Tongue (tissue), 2 donors: Measurements from ENCODE around the gene C15orf62. TPM values are rescaled to one million over a fixed set of nuclear protein-coding genes. Genes with fewer than 3 reads are reported as not detected.

Experiments used
- DNase-seq: peaks from one replicate; pipeline ENCODE4 v3.0.0-alpha.2; 2015
- total RNA-seq: library from RNA; depleted of rRNA; stranded (reverse); fragments of >200 nt; gene quantifications from one replicate; pipeline ENCODE4 v1.2.3, GENCODE V29; 2014

The C15orf62 gene
- total RNA-seq, 1 donor from 2014 or later = 0.51 TPM

DNA sequence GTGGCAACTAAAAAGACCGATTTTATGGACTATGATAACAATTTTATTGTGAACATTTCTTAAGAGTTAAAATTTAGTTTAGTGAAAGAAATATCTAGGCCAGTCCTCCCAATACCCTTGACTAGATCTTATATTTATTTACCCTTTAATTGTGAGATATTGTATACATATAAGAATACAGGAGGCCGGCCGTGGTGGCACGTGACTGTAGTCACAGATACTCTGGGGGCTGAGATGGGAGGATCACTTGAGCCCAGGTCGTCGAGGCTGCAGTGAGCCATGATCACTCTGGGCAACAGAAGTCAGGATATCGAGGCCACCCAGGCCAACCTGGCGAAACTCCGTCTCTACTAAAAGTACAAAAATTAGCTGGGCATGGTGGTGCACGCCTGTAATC lies 14.0 kb upstream of the C15orf62 start:
- no peak for DNase-seq

DNA sequence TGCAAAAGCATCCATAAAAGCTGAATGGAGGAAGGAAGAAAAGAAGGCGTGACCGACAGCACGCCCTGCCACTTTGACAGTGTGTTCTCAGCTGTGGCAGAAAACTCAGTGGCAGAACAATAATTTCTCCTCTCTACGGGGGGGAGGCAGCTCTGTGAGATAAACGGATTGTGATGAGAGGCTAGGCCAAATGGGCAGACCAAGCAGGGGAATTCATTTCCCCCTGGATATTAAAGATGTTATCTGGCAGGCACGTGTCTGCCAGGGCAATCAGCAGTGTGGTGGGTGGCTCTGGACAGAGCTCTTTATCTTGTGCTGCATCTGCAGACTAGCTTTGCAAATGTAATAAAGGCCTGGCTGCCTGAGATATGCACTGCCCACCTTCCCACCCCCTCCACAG lies 12.8 kb upstream of the C15orf62 start:
- DNase-seq = peak; percentile 10

DNA sequence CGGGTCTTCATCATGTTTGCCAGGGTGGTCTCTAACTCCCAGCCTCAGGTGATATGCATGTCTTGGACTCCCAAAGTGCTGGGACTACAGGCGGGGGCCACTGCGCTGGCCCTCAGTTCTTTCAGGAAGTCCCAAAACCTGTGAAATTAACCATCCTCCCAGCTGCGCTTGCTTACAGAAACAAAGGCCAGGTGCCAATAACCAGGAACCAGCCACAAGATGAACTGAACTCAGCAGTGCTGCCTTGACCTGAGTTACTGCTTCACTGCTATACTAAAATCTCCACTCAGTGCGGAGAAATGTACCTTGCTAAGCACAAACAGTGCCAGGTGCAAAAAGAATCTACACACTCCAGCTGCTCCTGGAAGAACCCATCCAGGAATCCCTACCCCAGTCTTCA lies 9.8 kb upstream of the C15orf62 start:
- DNase-seq = no peak

DNA sequence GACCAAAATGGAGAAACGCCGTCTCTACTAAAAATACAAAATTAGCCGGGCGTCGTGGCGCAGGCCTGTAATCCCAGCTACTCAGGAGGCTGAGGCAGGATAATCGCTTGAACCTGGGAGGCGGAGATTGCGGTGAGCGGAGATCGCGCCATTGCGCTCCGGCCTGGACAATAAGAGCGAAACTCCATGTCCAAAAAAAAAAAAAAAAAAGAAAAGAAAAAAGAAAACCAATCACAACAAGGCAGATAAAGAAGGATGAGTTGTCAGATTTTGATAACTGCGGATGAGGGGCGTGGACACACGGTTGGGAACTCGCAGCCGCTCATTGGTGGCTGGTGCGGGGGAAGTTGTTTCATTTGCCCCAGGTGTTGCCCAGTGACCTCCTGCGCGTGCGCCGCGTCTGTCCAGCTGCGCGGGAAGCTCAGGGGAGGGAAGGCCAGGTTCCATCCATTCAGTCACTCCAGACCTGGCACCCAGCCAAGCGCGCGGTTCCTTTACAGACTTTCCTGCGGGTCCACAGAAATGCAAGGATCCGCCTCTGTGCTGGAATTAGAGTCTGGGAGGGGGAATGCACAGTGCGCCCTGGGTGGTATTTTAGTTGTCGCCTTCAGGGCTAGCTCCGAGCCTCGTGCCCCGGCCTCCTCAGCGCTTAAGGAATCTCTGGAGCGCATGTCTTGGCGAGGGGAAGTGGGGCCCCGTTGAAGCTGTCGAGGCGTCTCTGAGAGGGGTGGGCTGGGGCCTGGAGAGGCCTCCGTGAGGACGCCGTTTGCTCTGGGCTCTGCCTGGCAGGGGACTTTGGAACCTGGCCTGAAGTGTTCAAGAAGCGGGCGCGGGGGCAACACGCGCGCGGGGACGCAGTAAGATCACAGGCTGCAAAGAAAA lies 6.6 kb upstream of the C15orf62 start:
- DNase-seq = peak; percentile 86

DNA sequence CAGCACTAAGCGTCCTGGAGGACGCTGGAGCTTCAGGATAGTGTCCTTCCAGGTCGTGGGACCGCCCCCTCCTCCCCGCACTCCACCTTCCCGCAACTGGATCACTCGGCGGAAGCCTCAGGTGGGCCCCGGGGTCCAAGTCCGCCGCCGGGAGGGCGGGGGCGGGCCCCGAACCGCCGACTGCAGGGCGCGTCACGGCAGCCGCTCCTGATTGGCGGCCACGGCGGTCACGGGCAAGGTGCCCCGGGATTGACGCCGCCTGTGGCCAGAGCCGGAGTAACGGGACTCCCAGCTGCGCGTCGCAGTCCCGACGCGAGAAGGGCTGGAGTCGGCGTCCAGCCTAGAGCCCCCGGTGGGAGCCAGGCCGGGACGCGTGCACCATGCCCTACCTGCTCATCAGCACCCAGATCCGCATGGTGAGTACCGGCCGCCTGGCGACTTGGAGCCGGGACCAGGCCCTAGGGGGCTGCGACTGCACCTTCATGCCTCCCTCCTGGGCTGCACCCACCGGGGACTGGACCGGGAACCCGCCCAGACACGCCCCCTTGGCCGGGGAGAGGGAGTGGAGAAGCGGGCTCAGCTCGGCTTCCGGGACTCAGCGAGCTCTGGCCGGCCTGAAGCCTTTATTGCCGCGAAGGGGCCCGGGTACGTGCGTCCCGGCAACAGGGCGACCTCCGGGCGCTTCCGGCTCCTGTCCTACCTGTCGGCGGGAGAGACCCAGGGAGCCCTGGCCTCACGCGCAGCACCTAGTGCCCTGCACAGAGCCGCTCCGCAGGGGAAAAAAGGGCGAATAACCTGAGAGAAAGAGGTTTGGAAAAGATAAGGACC lies 5.8 kb upstream of the C15orf62 start, which contains the start of gene GCHFR:
TSS of gene GCHFR (plus strand) at position 268 of the 828 bp plus-strand sequence. CDS start at position 381, 113 bp downstream.
- peak; percentile 80 for DNase-seq

DNA sequence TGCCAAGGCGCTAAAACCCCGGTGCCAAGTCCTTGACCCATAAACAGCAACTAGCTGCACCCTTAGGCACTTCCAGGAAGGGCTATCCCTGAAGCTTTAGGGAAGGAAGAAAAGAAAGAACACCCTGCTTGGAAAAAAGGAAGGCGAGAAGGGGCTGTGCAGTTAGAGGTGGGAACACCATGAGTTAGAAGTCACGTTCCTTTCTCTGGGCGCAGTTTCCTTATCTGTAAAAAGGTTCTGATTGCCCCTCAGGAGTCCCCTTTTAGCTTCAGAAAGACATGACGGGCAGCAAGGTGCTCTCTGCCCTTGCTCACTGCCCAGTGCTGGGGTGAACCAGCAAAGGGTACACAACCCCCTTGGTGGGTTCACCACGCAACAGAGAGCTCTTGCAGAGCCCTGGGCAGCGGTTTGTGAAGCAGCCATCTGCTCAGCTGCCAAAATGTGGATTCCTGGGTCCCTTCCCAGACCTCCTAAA lies 5.1 kb upstream of the C15orf62 start:
- DNase-seq = peak; percentile 21

DNA sequence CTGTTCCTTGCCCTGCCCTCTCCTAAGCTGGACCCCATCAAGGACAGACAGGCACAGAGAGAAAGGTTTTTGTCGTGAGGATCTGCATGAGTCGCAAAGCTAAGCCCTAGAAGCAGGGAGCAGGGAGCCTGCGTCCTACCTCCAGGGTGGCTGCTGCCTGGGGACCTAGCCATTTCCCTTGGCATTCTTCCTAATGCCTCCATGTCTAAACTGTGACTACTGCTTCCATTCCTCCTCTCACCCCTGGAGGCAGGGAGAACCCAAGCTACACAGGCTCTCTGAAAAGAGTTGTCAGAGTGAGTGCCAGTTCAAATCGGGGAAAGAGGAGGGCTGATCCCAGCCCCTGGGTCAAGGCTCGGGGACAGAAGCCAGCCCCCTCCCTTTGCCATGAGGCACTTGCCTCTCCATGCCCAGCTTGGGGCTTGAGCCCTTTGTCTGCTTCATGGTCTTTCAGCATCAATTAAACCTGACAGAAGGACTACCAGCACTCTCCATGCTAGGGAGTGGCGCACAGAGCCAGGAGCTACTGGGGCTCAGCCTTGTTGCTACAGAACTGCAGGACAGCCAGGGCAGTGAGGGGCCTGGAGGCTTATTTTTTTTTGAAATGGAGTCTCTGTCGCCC lies 3.5 kb upstream of the C15orf62 start:
- DNase-seq = no peak

DNA sequence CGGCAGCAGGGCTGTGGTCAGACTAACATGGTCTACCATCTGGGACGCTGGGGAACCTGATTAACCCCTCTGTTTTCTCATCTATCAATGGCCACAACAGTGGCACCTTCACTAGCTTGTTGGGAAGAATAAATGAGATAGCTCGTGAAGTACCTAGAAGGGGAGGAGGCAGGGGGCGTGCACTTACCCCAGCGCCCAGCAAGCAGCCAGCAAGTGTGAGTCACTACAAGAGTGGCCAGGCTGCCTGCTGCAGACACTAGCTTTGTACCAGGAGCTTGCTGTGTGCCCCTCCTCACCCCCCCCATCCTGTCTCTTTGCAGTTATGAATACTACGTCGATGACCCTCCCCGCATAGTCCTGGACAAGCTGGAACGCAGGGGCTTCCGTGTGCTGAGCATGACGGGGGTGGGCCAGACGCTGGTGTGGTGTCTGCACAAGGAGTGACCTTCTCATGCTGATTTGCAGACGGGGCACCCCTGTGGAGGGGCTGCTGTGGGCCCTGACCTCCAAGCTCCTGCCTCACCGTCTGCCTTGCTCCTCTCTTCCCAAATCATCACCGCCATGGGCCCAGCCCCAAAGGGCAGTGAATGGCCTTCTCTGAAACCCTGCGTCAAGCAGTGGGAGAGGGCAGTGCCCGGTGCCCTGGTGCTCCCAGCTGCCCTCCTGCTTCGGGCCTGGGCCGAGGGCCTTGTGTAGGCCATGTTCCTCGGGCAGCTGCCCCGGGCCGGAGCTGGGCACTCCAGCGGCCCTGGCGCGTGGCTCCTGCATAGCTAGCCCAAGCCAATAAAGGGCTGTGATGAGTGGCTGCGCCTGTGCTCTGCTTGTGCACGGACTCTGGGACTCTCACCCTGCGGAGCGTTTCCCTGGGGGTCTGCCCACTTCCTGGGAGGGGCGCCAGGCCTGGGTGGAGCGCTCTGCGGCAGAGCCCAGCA lies 2.6 kb upstream of the C15orf62 start:
- no peak for DNase-seq

DNA sequence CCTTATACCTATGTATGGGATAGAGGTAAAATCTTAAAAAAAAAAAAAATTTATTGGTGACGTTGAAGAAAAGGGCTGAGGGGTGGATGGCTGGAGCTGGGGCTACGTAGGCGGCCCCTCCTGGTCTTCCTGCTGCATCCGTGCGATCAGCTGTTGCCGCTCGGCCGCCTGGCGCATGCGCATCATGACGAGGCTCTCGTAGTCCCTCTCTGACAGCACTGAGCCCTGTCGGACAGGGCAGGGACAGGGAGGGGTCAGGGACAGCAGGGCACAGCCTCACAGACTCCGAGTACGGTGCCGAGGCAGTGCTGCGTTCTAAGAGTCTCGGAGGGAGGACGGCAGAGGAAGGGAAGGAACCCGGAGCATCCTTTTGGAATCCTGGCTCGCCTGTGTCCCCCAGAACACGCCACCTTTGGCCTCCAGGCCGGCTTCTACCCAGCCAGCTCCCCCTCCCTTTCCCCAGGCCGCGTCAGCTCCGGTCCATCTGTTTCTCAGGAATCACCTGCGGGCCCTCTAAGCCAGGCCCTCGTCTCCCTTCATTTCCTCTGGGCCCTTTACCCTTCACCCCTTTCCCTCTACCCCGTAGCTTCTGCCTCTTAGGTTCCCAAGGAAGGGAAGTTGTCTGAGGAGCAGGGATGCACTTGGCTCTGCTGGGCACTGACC lies 1.8 kb upstream of the C15orf62 start:
- DNase-seq = no peak

DNA sequence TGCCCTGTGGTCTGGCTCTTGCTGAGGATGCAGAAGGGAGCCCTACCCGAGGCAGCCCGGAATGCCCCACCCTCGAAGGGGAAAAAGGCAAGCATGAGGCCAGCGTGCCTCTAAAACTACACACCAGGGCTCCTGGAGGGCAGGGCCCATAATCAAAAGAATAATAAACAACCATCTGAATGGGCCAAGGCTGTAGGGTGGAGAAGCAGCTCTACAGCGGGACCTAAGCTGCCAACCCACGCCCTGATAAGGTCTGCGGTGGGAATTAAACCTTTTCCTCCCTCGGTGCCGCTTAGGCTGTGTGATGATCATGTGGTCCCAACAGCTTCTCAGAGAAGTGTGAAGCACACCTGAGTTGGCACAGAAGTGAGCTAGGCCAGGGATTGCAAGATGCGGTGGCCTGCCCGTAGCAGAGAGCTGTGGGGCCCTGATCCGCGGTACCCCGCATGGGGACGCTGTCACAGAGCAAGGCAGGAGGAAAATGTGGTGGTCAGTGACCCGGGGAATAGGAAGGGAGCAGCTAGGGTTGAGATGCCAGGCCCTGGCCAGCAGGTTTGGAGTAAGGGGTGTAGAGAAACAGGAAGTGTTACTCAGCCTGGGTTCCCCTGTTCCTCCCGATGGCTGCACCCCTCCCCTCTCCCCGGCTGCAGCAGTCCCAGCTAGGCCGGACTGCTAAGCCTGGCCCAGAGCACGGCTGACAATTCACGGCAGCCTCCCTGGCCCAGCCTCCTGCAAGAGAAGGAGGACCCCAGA lies 1.1 kb upstream of the C15orf62 start:
- no peak for DNase-seq

DNA sequence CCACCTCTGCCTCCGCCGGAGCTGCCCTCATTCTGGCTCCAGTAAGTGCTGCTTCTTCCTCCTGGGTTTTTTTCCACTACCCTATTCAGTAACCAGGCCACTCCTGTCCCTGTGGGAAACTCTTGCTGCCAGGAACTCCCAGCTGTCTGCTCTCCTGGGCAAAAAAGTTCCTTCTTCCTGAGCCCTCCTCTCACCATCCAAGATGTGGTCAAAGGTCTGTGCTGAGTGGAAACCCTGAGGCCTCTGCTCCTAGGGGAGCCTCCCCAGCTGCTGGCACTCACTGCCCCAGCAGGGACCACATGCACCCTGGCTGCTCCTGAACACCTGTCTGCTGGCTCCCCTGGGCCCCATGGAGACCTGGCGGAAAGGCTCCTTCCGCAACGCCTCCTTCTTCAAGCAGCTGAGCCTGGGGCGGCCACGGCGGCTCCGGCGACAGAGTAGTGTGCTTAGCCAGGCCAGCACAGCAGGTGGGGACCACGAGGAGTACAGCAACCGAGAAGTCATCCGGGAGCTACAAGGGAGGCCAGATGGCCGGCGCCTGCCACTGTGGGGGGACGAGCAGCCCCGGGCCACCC lies 454 bp downstream of the C15orf62 start:
- DNase-seq = peak; percentile 53

DNA sequence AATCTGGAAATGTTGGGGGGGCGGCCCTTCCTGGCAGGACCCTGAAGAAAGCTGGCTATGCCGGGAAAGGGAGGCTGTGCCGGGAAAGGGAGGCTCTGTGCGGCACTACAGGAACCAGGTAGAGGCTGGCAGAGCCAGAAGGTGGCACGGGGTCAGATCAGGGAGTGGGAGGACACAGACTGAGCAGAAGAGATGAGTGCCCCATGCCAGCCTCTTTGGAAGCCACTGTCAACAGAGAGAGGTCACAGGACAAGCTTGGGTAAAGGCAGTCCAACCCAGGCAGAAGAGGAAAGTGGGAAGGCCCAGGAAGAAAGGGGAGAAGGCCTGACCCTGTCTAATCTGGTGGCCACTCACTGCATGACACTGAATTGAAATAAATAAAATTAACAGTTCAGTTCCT lies 1.5 kb downstream of the C15orf62 start:
- DNase-seq = no peak

DNA sequence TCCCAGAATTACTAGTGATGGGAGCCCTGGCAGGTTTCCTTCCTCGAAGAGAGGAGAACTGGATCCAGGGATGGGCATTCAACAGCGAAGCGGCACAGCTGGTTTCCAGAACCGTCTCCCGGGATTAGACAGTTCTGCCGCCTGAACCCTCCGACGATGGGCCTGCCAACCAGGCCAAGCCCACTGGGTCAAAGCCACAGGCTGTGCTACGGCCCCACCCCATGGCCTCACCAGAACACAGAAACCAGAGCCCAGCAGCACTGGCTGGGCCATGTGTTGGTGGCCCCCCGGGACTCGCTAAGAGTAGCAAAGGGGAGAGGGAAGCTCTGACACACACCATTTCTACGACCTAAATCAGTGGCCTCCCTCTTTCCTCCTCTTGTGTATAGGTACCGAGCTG lies 2.2 kb downstream of the C15orf62 start:
- no peak for DNase-seq

DNA sequence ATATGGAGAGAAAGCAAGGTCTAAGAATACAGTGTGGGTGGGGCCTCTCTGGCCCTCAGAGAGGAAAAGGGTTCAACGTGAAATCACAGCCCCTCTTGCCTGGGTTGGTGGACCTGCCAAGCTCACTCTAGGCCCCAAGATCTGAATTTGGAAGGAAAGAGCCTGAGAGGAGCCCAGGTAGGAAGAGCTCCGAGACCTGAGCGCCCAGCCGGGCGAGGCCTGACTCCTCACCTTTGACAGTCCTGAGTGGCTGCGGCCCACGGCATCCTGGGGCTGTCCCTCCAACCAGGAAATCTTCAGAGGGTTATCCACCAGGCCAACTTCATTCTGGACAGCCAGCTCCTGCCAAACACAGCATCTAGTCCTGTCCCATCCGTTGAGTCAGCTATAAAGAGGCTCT lies 3.7 kb downstream of the C15orf62 start:
- DNase-seq = no peak

DNA sequence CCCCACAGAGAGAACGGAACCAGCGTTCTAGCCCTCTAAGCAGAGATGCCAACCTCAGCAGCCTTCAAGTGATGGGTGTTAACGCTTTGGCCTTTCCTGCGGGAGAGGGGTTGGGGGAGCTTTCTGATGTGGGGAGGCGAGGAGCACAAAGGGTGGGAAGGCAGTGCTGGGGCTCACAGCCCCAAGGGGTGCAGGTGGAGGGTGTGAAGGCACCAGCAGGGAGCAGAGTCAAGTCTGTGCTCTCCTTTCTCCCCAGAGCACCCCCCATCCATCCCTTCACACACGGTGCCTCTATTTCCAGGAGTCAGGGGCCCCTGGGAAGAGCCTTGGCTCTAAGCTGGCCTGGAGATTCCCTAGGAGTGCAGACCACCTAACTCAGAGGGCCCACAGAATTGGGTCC lies 4.1 kb downstream of the C15orf62 start:
- DNase-seq = no peak

DNA sequence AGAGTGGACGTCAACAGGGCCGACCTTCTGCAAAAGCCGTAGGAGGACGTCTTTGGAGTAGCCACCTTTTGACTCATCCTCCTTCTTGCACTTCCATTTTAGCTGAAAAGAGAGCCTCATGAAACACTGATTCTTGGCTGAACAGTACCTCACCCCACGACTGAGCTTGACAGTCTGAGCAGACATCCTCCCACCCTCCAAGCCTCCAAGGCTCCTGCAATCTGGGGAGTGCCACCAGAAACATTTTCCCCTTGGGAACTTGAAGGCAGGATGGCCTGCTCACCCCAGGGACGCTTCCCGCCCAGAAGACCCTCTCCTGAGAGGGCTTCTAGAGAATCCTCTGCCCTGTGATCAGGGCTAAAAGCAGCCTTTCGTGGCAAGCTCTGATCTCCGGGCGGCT lies 5.2 kb downstream of the C15orf62 start:
- DNase-seq = no peak

DNA sequence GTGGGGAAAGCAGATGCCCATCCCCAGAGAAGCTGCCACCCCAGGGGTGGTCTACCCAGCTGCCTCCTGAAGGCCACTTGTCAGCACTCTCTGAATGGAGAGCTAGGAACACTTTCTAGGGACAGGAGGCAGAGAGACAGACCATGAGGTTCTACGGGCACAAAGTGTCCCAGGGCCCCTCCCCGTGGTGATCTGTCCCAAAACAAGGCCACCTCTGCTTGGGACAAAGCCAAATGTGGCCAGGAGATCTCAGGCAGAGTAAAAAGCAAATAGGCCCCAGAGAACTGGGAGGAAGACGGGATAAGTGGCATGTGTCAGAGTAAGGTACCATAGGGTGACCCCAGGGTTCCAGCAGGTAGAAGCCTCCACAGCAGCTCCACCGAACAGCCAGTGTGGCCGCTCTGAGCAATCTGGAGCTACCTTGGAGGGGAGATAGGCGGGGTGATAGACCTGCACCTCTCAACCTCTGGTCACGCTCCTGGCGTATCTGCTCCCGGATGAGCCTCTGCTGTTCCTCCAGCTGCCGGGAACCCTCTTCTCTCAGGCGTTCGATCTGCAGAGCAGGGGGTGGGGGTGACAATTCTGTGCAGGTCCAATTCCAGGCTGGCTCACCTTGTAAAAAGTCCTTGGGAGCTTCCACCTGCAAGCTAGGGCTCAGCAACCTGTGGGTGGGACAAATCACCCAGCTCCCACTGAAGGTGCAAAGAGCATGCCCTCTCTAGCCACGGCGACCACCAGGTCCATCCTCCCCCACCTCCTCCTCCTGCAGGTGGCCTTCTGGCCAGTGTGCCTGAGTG lies 6.2 kb downstream of the C15orf62 start:
- no peak for DNase-seq

DNA sequence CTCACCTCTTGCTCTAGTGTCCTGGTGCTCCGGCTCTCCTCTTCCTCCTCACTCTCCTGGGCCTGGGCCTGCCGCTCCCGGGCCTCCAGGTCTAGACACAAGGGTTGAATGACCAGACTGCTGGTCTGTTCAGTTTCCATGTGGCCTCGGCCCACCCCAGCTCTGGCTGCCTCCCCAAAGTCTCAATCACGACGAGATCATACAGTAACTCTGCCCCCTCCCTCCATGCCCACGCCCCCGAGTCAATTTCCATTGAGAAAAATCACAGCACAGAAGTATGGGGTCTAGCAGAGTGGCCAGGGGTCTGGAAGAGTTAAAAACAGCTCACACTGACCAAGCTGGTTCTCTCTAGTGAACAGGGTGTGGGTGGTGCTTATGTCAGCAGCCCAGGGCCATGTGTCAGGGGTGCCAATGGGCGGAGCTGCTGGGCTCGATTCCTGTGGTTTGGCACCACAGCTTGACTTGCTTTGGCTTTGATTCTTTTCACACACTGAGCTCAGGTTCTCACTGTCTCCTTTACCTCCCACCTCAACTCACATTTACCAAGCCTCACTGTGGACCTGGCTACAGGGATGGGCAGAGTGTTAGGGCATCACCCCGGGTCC lies 6.9 kb downstream of the C15orf62 start:
- peak; percentile 24 for DNase-seq
